NCI-H2227 (cell line): ENCODE results near the gene PTPN2.
"Not testable (repeated sequence)": the region's sequence is repeated elsewhere in the genome, so short reads cannot be mapped to it uniquely, and the experiment has no call there.

Experiments
- DNase-seq: peaks from one replicate; lab custom pipeline; 2025; ENCODE audit not compliant: unreplicated experiment; lab: John Stamatoyannopoulos, UW

Gene PTPN2

GRCh38 chr18:12895014-12895413, 11.0 kb upstream of the PTPN2 start:
- no peak for DNase-seq

GRCh38 chr18:12891561-12891960, 7.5 kb upstream of the PTPN2 start:
- no peak for DNase-seq

GRCh38 chr18:12890964-12891363, 6.9 kb upstream of the PTPN2 start:
- DNase-seq: no peak

GRCh38 chr18:12886498-12887126, 2.6 kb upstream of the PTPN2 start:
- DNase-seq: peak; percentile 14

- DNase-seq: no peak
These were observed 1.5 kb upstream of the PTPN2 start for GRCh38 chr18:12885500-12885899.

- no peak for DNase-seq
These were observed 628 bp upstream of the PTPN2 start for GRCh38 chr18:12884406-12885323.

- peak; percentile 65 for DNase-seq
These were observed 709 bp downstream of the PTPN2 start for GRCh38 chr18:12883372-12883683.

GRCh38 chr18:12882453-12883371, 1.3 kb downstream of the PTPN2 start:
- no peak for DNase-seq

- no peak for DNase-seq
These were observed 3.5 kb downstream of the PTPN2 start for GRCh38 chr18:12880541-12880910.

- DNase-seq: no peak
These were observed 4.0 kb downstream of the PTPN2 start for GRCh38 chr18:12879840-12880540.

- not testable (repeated sequence) for DNase-seq
These were observed 9.0 kb downstream of the PTPN2 start for GRCh38 chr18:12874992-12875391.

- DNase-seq: not testable (repeated sequence)
These were observed 10.0 kb downstream of the PTPN2 start for GRCh38 chr18:12873961-12874567.

- no peak for DNase-seq
These were observed 11.6 kb downstream of the PTPN2 start for GRCh38 chr18:12872408-12872807.

GRCh38 chr18:12868576-12868975, 15.5 kb downstream of the PTPN2 start:
- no peak for DNase-seq

- no peak for DNase-seq
These were observed 16.5 kb downstream of the PTPN2 start for GRCh38 chr18:12867441-12868123.

GRCh38 chr18:12863687-12864216, 20.3 kb downstream of the PTPN2 start:
- no peak for DNase-seq

- no peak for DNase-seq
These were observed 21.1 kb downstream of the PTPN2 start for GRCh38 chr18:12862874-12863482.

GRCh38 chr18:12862467-12862866, 21.6 kb downstream of the PTPN2 start:
- DNase-seq: no peak

GRCh38 chr18:12861637-12862036, 22.4 kb downstream of the PTPN2 start:
- DNase-seq: no peak
